Activated CD8-positive, alpha-beta memory T cell treated with anti-CD3 and anti-CD28 coated beads, Interleukin-2, amount 50 U/mL, for 48 hours (primary cell): ENCODE results near the gene CCK.
"Not testable (repeated sequence)": the region's sequence is repeated elsewhere in the genome, so short reads cannot be mapped to it uniquely, and the experiment has no call there.

Source experiments
- DNase-seq: peaks from one replicate; pipeline ENCODE4 v3.0.0-alpha.2; 2020

The CCK gene, protein sequence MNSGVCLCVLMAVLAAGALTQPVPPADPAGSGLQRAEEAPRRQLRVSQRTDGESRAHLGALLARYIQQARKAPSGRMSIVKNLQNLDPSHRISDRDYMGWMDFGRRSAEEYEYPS

DNA sequence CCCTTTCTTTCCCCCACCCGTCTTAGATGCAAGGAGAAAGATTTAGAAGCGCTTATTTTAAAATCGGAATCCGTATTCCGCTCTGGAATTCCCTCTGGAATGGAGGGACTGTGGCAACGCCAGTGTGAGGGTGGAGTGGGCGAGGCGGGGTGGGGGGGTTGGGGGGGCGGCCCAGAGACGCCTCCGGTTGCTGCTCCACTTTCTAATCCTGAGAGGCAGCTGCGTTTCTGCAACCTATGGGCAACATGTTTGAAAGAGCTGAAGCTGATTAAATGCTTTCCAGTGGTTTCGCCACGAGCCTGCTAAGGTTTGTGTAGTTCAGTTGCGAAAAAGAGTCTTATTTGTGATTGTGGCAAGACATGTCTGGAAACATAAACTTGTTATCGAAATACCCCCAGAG is at the start of gene CCK:
Gene CCK (minus strand): TSS at position 101 of the 400 bp plus-strand sequence. CDS start 2,555 bp downstream, outside the sequence.
- DNase-seq: no peak

- no peak for DNase-seq
Measured at GRCh38 chr3:42314411-42314810, 48.4 kb upstream of the CCK start.

GRCh38 chr3:42308651-42309050 is 42.7 kb upstream of the CCK start:
- DNase-seq: no peak

- no peak for DNase-seq
Measured at GRCh38 chr3:42306499-42306898, 40.5 kb upstream of the CCK start.

- no peak for DNase-seq
Measured at GRCh38 chr3:42302924-42303634, 37.1 kb upstream of the CCK start.

- no peak for DNase-seq
Measured at GRCh38 chr3:42301446-42302175, 35.6 kb upstream of the CCK start.

DNA sequence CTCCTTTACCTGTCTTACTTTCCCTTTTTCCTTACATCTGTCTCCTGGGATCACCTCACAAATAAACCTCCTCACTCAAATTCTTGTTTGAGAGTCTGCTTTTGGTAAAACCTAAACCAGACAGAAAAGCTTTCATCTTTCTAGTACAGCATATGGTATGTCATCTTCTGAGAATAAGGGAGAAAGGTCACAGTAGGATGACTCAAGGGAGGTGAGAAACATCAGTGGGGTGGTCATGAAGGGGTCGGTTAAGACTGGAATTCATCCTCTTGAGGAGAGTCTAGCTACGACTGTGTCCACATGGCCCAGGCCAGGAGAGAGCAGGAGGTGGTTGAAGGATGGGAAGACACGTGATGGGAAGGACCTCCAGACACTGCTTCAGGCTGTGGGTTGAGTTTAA is 34.8 kb upstream of the CCK start:
- no peak for DNase-seq

- peak; percentile 54 for DNase-seq
Measured at GRCh38 chr3:42300013-42300412, 34.0 kb upstream of the CCK start.

GRCh38 chr3:42298259-42298658 is 32.3 kb upstream of the CCK start:
- no peak for DNase-seq

GRCh38 chr3:42292009-42292408 is 26.0 kb upstream of the CCK start:
- DNase-seq: no peak

DNA sequence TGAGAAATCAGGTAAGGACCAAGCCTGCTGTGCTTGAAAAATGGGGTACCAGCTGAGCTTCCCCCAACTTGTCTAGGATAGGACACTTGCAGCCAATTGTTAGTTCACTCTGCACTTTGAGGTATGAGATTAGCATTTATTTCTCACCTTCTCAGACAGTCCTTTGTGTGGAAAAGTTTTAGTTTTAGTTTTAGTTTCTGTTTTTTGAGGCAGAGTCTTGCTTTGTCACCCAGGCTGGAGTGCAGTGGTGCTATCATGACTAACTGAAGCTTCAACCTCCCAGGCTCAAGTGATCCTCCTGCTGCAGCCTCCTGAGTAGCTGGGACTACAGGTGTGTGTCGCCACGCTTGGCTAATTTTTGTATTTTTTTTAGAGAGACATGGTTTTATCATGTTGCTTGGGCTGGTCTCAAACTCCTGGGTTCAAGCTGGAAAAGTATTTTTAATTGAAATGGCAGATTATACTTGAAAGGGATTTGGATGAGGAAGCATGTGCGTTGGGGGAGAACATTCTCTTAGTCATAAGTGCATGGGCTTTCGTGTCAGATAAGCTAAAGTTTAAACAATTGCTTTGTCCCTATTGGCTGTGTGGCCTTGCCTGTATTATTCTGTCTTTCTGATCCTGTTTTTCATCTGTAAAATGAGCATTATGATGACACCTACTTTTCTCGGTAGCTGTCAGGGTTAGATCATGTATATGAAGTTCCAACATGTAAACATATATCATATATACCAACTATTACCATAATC is 25.2 kb upstream of the CCK start:
- no peak for DNase-seq

GRCh38 chr3:42289026-42289425 is 23.0 kb upstream of the CCK start:
- no peak for DNase-seq

GRCh38 chr3:42288385-42288784 is 22.4 kb upstream of the CCK start:
- DNase-seq: no peak

DNA sequence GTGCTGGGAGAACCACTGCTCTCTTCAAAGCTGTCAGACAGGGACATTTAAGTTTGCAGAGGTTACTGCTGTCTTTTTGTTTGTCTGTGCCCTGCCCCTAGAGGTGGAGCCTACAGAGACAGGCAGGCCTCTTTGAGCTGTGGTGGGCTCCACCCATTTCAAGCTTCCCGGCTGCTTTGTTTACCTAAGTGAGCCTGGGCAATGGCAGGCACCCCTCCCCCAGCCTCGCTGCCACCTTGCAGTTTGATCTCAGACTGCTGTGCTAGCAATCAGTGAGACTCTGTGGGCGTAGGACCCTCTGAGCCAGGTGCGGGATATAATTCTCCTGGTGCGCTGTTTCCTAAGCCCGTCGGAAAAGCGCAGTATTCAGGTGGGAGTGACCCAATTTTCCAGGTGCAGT is 21.4 kb upstream of the CCK start:
- DNase-seq: not testable (repeated sequence)

DNA sequence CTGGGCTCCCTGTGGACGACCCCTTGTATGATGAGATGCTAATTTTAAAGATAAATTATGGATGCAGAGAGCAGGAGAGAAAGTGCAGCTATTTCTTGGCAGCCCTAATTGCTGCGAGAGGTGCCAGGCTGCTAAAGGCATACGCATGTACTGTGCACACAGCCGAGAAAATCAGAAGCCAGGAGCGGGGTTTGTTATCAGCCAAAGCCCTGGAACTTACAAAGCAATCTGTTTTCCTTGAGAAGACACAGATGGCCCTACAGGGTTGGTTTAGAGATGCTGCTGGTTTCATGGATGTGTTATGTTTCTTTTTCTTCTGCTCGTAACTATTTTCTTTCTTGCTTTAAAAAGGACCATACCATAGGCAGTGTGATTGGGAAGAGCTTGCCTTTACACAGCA is 11.7 kb upstream of the CCK start:
- DNase-seq: no peak

DNA sequence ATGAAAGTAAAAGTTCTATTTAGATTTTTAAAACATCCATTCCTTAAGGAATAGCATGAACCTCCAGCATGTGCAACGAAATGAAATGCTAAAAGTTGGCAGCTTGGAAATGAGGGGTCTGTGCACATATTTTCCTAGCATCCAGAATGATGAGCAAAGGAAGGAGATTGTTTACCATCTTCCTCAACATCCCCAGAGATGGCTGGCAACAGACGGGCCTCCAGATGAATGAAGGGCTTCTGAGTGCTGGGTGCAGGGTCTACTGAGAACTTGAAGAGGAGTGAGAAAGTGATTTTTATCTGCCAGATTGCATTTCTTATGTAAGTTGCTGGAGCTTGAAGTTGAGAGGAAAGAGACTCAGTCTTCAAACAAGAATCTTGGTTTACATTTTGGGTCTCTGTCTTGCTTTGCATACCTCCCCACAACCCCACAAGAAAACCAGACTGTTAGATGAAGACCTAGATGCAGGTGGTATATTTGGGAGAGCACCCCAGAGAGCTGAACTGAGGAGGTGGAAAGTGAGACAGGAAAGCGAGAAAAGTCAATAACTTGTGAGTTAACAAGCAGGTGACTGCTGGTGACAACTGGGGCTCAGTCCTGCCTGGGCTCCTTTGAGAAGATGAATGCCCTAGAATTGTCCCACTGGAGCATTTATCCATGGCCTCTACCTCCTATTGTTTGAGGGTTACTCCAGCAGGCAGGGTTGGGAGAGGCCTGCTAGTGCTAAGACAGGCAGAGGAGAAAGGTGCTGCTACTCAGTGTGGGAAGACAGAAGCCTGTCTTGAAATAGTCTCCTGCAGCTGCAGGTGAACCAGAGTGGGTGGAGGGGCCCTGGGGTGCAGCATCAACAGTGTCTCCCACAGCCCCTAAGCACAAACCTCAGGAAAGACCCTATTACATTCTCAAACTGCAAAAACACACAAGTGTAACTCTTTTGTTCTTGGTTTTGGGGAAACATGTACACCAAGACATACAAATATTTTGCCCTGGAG is 10.5 kb upstream of the CCK start:
- DNase-seq: no peak

DNA sequence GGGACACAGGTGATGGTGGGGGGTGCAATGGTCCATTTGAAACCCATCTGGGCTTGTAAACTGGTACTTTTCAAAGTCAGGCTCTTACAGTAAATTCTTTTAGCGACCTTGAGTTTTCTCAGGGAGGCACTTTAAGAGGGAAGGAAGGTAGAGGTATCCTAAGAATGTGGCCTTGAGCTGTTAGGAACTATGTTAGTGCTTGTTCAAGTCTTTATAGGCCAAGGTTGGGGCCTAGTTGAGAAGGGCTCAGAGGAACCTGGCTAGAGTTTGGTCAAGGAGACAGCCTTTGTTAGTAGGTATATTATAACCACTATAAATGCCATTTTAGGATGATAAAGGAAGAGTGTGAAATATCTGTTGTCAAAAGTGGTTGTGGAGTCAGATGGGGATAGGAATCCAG is 9.2 kb upstream of the CCK start:
- no peak for DNase-seq

DNA sequence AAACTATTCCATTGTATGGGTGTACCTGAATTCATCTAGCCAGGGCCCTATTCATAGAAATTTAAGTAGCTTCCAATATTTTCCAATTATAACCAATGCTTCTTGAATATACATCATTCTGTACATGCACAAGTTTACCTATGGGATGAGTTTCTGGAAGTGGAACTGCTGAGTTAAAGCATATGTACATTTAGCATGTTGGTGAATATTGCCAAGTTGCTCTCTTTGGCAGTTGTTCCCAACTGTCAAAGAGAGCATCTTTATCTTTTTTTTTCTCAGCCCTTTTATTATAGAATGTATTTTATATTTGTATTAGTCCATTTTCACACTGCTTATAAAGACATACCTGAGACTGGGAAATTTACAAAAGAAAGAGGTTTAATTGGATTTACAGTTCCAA is 8.3 kb upstream of the CCK start:
- no peak for DNase-seq

DNA sequence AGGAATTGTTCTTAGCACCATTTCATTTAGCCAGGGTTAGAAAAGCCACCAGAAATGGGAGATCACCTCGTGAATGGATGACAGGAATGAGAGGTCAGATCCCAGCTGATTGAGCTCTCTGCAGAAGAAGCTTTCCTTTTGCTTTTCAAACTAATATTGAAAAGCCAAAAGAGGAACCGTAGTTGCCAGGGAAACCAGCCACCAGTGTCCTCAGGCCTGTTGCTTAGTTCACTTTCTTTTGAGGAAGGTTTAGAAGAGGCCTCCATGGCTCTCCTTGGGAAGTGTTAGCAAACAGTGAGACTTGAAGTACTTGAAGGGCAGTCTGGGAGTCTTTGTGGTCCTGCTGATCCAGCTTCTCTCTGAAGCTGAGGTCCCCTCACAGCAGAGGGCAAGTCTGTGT is 7.4 kb upstream of the CCK start:
- DNase-seq: no peak

DNA sequence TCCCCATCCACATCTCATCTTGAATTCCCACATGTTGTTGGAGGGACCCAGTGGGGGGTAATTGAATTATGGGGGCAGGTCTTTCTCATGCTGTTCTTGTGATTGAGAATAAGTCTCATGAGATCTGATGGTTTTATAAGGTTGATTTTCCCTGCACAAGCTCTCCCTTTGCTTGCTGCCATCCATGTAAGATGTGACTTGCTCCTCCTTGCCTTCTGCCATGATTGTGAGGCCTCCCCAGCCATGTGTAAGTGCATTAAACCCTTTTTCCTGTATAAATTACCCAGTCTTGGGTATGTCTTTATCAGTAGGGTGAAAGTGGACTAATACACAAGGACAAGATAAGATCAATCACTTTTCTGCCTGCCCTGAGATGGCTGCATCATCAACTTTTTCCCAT is 5.8 kb upstream of the CCK start:
- DNase-seq: no peak

GRCh38 chr3:42270561-42270960 is 4.6 kb upstream of the CCK start:
- no peak for DNase-seq

GRCh38 chr3:42269647-42270046 is 3.7 kb upstream of the CCK start:
- no peak for DNase-seq
